ENCODE results near the gene ERH.

Gene ERH

DNA sequence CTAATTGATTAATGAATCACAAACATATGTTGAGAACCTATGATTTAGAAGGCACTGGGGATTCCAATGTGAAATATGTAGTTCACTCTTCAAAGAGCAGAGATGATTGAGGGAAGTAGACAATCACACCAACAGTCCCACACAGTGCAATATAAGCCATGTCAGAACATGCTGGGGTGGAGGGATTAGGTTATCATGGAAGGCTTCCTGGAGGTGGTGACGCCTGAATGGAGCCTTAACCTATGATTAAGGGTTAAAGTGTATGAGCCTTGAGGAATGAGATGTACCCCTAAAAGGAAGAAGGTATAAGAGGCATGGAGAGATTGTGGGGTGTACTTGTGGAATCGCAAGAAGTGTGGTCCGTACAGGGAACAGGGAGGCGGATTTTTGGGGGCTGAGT, 31.3 kb downstream of the ERH start:
- no peaks in the 10 kb centered on the region for H3K27me3 Mint-ChIP-seq (ENCODE audit: low read depth)
- TF ChIP-seq, protein P1, sequence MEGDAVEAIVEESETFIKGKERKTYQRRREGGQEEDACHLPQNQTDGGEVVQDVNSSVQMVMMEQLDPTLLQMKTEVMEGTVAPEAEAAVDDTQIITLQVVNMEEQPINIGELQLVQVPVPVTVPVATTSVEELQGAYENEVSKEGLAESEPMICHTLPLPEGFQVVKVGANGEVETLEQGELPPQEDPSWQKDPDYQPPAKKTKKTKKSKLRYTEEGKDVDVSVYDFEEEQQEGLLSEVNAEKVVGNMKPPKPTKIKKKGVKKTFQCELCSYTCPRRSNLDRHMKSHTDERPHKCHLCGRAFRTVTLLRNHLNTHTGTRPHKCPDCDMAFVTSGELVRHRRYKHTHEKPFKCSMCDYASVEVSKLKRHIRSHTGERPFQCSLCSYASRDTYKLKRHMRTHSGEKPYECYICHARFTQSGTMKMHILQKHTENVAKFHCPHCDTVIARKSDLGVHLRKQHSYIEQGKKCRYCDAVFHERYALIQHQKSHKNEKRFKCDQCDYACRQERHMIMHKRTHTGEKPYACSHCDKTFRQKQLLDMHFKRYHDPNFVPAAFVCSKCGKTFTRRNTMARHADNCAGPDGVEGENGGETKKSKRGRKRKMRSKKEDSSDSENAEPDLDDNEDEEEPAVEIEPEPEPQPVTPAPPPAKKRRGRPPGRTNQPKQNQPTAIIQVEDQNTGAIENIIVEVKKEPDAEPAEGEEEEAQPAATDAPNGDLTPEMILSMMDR (IDR thresholded peaks at IDR 0.05; ENCODE audit: unreplicated experiment in 3 of 3): no peak

DNA sequence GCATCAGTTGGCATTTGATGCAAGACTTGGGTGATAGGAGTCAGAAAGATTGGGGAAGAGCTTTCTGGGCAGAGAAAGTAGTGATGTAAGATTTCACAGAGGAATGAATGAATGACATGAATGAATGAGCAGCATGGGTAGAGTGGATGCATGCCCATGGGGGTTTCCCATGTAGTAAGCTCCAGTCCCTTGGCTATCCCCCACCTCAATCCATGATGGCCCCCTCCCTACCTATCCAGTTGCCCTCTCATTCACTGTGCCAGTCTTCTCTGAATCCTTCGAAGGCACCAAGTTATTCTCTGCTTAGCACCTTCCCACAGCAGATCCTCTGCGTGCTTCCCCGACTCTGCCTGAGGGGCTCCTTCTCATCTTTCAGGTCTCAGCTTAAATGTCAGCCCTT, 32.0 kb downstream of the ERH start:
- Mint-ChIP-seq H3K27me3 (ENCODE audit: low read depth) (no peaks in the 10 kb centered on the region), H3K36me3 (ENCODE audit: low read depth) (no peaks in the 10 kb centered on the region), H3K27ac (no peak overlapping the region), H3K4me1 (no peaks in the 10 kb centered on the region), H3K9me3 (no peaks in the 10 kb centered on the region), H3K4me3 (no peak overlapping the region)
- TF ChIP-seq, protein P1 (IDR thresholded peaks at IDR 0.05; ENCODE audit: unreplicated experiment in 3 of 3): no peak

More for the DNA sequence above, 31.3 kb downstream of the ERH start:
- peaks cover under 1% of the 10 kb centered on the region for H3K36me3 Mint-ChIP-seq (ENCODE audit: low read depth)
- no peaks in the 10 kb centered on the region for H3K9me3 Mint-ChIP-seq
- no peaks in the 10 kb centered on the region for H3K4me1 Mint-ChIP-seq
- no peak overlapping the region for H3K27ac Mint-ChIP-seq
- no peak overlapping the region for H3K4me3 Mint-ChIP-seq

DNA sequence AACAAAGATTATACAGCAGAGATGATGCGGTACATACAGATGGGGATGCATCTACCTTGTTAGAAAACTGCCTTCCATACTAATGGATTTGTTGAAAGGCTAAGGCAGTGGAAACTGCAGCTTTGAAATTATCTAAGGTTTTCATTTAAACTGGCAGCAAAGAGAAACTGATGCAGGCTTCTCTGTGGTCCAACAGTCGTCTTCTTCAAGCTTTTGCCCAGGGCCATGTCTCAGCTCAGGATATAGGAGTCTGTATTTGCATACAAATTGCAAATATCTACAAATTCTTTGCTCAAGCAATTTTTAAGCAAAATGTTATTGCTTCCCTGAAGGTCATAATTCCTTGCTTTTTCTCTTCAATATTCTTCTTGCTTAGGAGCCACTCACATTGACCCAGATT, 33.7 kb downstream of the ERH start:
- no peak overlapping the region for H3K4me3 Mint-ChIP-seq
- H3K27ac Mint-ChIP-seq: no peak overlapping the region
- no peaks in the 10 kb centered on the region for H3K36me3 Mint-ChIP-seq (ENCODE audit: low read depth)
- no peaks in the 10 kb centered on the region for H3K4me1 Mint-ChIP-seq
- H3K9me3 Mint-ChIP-seq: no peaks in the 10 kb centered on the region
- H3K27me3 Mint-ChIP-seq (ENCODE audit: low read depth): no peaks in the 10 kb centered on the region
- TF ChIP-seq, protein P1 (IDR thresholded peaks at IDR 0.05; ENCODE audit: unreplicated experiment in 3 of 3): no peak

DNA sequence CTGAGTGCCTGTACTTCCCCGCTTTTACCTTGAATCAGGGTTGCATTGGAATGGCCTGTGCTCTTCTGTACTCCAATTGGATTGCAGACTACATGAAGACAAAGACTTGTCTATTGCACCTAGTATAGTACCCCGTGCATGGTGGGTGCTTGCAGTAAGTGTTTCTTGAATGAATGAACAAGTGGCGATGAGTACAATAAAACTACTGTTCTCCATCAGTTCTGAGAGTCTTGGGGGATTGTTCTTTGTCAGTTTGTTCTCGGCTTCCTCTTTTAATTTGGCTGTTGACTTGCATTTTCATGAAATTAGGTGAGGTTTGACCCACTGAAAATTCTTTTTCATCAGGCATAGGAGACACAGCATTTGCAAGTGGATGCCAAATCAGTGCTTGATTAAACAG, 34.1 kb downstream of the ERH start:
- Mint-ChIP-seq H3K27ac (no peak overlapping the region), H3K9me3 (no peaks in the 10 kb centered on the region), H3K36me3 (ENCODE audit: low read depth) (no peaks in the 10 kb centered on the region), H3K4me3 (no peak overlapping the region), H3K4me1 (no peaks in the 10 kb centered on the region), H3K27me3 (ENCODE audit: low read depth) (peaks cover 2% of the 10 kb centered on the region)
- TF ChIP-seq, protein P1 (IDR thresholded peaks at IDR 0.05; ENCODE audit: unreplicated experiment in 3 of 3): no peak

DNA sequence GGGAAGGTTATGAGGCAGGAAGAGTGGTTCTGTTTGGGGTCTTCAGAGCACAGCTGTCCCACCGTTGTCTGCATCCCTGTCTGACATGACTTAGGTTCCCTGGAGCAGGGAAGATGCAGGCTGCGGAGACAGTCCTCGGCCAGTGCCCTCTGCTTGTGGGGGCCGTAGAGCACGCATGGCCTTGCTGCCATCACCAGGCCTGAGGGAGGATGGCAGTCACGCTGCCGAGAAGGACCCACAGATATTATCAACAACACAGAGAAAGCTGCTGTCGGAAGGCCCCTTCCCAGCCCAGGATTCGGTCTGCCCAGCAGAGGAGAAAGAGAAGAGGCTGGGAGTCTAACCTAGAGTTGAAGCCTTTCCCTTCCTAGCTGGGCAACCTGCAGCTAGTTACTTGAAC, 35.0 kb downstream of the ERH start:
- Mint-ChIP-seq H3K9me3 (no peaks in the 10 kb centered on the region), H3K36me3 (ENCODE audit: low read depth) (no peaks in the 10 kb centered on the region), H3K4me1 (no peaks in the 10 kb centered on the region), H3K27me3 (ENCODE audit: low read depth) (peaks cover 5% of the 10 kb centered on the region), H3K27ac (no peak overlapping the region), H3K4me3 (no peak overlapping the region)
- TF ChIP-seq, protein P1 (IDR thresholded peaks at IDR 0.05; ENCODE audit: unreplicated experiment in 3 of 3): peak; percentile 29 to 48 (median 36)

DNA sequence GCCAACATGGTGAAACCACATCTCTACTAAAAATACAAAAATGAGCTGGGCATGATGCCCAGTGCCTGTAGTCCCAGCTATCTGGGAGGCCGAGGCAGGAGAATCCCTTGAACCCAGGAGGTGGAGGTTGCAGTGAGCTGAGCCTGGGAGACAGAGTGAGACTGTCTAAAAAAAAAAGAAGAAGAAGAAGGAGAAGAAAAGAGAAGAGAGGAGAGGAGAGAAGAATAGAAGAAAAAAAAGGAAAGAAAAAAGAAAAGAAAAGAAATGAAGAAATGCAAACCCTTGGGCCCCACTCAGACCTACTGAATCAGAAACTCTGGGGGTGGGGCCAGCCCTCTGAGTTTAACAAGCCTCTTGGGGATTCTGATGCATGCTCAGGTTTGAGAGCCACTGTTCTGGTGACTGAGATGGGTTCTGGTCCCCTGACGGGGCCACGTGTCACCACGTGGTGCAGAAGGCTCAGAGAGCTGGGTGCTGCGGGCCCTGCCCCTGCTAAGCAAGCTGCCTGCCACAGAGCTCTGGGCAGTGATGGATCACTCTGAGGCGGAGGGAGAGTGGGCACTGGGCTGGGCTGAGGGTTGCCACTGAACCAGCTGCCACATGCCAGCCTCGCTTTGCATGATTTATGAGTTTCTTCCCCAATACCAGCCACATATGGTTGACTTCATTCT, 37.5 kb downstream of the ERH start:
- Mint-ChIP-seq H3K27ac (no peak overlapping the region), H3K4me1 (no peaks in the 10 kb centered on the region), H3K27me3 (ENCODE audit: low read depth) (peaks cover 5% of the 10 kb centered on the region), H3K9me3 (no peaks in the 10 kb centered on the region), H3K36me3 (ENCODE audit: low read depth) (no peaks in the 10 kb centered on the region), H3K4me3 (no peak overlapping the region)
- TF ChIP-seq, protein P1 (IDR thresholded peaks at IDR 0.05; ENCODE audit: unreplicated experiment in 3 of 3): no peak
